GM23338 (cell line): Measurements from ENCODE around the gene GSG1L. TPM values are rescaled to one million over a fixed set of nuclear protein-coding genes. Genes with fewer than 3 reads are reported as not detected.

Experiments
- ATAC-seq: fragments of 200-7000 bp; cut with Tn5 transposase; 3 replicates; pipeline ENCODE4 v1.9.1; 2020
- DNase-seq: peaks from one replicate; pipeline ENCODE4 v3.0.0-alpha.2; 2015; ENCODE audit warnings: low spot score
- H2AFZ ChIP-seq: fragments of 200-600 bp; sonication (generic); 2 replicates; pipeline ENCODE4 v1.8.0; 2016; ENCODE audit warnings: antibody characterized with exemption, mild to moderate bottlenecking, moderate library complexity
- H3F3A ChIP-seq: fragments of 200-600 bp; sonication (generic); replicated peaks from 2 replicates; pipeline ENCODE4 v1.8.0; 2017; ENCODE audit warnings: antibody characterized with exemption, mixed run types, low read depth
- H3K27ac ChIP-seq: fragments of 200-600 bp; sonication (generic); 2 replicates; pipeline ENCODE4 v1.6.1; 2016; ENCODE audit warnings: low read depth
- H3K27me3 ChIP-seq: fragments of 200-600 bp; sonication (generic); 2 replicates; pipeline ENCODE4 v1.8.0; 2016; ENCODE audit warnings: mild to moderate bottlenecking, mixed run types, moderate library complexity; ENCODE audit not compliant: insufficient read depth
- H3K36me3 ChIP-seq: fragments of 200-600 bp; sonication (generic); 2 replicates; pipeline ENCODE4 v1.8.0; 2016; ENCODE audit warnings: mild to moderate bottlenecking; ENCODE audit not compliant: insufficient read depth
- H3K4me1 ChIP-seq: fragments of 200-600 bp; sonication (generic); 2 replicates; pipeline ENCODE4 v1.8.0; 2016; ENCODE audit warnings: mild to moderate bottlenecking, moderate library complexity; ENCODE audit not compliant: insufficient read depth
- H3K4me2 ChIP-seq: fragments of 200-600 bp; sonication (generic); 2 replicates; pipeline ENCODE4 v1.7.1; 2017; ENCODE audit warnings: mixed run types
- H3K4me3 ChIP-seq: fragments of 200-600 bp; sonication (generic); 2 replicates; pipeline ENCODE4 v1.6.1; 2016; ENCODE audit warnings: mixed run types
- H3K79me2 ChIP-seq: fragments of 200-600 bp; sonication (generic); replicated peaks from 2 replicates; pipeline ENCODE4 v1.8.0; 2017; ENCODE audit warnings: mild to moderate bottlenecking; ENCODE audit not compliant: insufficient read depth
- H3K9me2 ChIP-seq: fragments of 200-600 bp; sonication (generic); 2 replicates; pipeline ENCODE4 v1.8.0; 2017; ENCODE audit not compliant: insufficient read depth
- H4K20me1 ChIP-seq: fragments of 200-600 bp; sonication (generic); replicated peaks from 2 replicates; pipeline ENCODE4 v1.8.0; 2017; ENCODE audit warnings: mild to moderate bottlenecking; ENCODE audit not compliant: insufficient read depth
- H3K27ac Mint-ChIP-seq: 2 replicates; pipeline ENCODE4 v1.8.0; 2020; ENCODE audit warnings: inconsistent platforms, mild to moderate bottlenecking, moderate library complexity, mixed read lengths
- H3K27me3 Mint-ChIP-seq: 3 replicates; pipeline ENCODE4 v1.8.0; 2022; ENCODE audit warnings: low read depth, mild to moderate bottlenecking, moderate library complexity, mixed read lengths, inconsistent platforms; ENCODE audit not compliant: insufficient read depth, poor library complexity
- H3K36me3 Mint-ChIP-seq: 3 replicates; pipeline ENCODE4 v1.8.0; 2021; ENCODE audit warnings: low read depth, mild to moderate bottlenecking, inconsistent platforms, moderate library complexity, mixed read lengths
- H3K4me1 Mint-ChIP-seq: 3 replicates; pipeline ENCODE4 v1.8.0; 2020; ENCODE audit warnings: mild to moderate bottlenecking, inconsistent platforms, mixed read lengths
- H3K4me3 Mint-ChIP-seq: 3 replicates; pipeline ENCODE4 v1.8.0; 2021; ENCODE audit warnings: moderate library complexity, mild to moderate bottlenecking, inconsistent platforms, mixed read lengths
- H3K9me3 Mint-ChIP-seq: 3 replicates; pipeline ENCODE4 v1.8.0; 2020; ENCODE audit warnings: moderate library complexity, mild to moderate bottlenecking, inconsistent platforms, mixed read lengths
- ETS1 ChIP-seq: IDR thresholded peaks from 2 replicates; pipeline ENCODE4 v1.6.1; 2016; ENCODE audit warnings: antibody characterized with exemption
- EZH2 ChIP-seq: fragments of 200-600 bp; sonication (generic); IDR thresholded peaks from one replicate; pipeline ENCODE4 v1.8.0; 2017; ENCODE audit warnings: antibody characterized with exemption, mild to moderate bottlenecking, low read depth; ENCODE audit not compliant: unreplicated experiment
- POLR2AphosphoS5 ChIP-seq: IDR thresholded peaks from 2 replicates; pipeline ENCODE4 v1.6.1; 2016; ENCODE audit warnings: antibody characterized with exemption, low read depth
- STAT1 ChIP-seq: IDR thresholded peaks from one replicate; pipeline ENCODE4 v1.6.1; 2016; ENCODE audit warnings: antibody characterized with exemption; ENCODE audit not compliant: unreplicated experiment
- ZNF331 ChIP-seq: fragments of 250-450 bp; sonication (Bioruptor Pico); IDR thresholded peaks from 2 replicates; pipeline ENCODE4 v1.5.0; 2020; ENCODE audit warnings: low read depth, mild to moderate bottlenecking, moderate library complexity
- polyA plus RNA-seq: library from polyadenylated mRNA; unstranded; fragments of >200 nt; fragmentation: Nextera tagmentation; extraction: Ambion mirVana; gene quantifications from 2 replicates; pipeline ENCODE4 v1.2.1, GENCODE V29; 2016
- total RNA-seq: library from RNA; depleted of rRNA; stranded (reverse); fragments of >200 nt; shearing (Covaris generic); gene quantifications from 2 replicates; pipeline ENCODE4 v1.2.3, GENCODE V29; 2014
- TF ChIP-seq, protein P1 (sequence below): IDR thresholded peaks from one replicate; pipeline ENCODE4 v1.6.1; 2018; ENCODE audit warnings: antibody characterized with exemption; ENCODE audit not compliant: unreplicated experiment
- TF ChIP-seq, protein P2 (sequence below), 2 experiments: fragments of 200-600 bp in 1 of 2; sonication (generic) in 1 of 2; conservative IDR thresholded peaks; 2 replicates each; pipeline versions ENCODE4 v1.5.1 to v1.6.1; 2016 to 2017; ENCODE audit warnings: antibody characterized with exemption in 2 of 2, low read depth in 2 of 2, mild to moderate bottlenecking in 2 of 2, moderate library complexity in 1 of 2
- TF ChIP-seq, protein P3 (sequence below): fragments of 250-450 bp; sonication (Bioruptor Pico); IDR thresholded peaks from 2 replicates; pipeline ENCODE4 v1.5.0; 2020; ENCODE audit warnings: mild to moderate bottlenecking, moderate library complexity

Gene GSG1L
- total and polyA plus RNA-seq, 2 experiments from 2014 or later: 0.36 to 0.63 TPM

DNA sequence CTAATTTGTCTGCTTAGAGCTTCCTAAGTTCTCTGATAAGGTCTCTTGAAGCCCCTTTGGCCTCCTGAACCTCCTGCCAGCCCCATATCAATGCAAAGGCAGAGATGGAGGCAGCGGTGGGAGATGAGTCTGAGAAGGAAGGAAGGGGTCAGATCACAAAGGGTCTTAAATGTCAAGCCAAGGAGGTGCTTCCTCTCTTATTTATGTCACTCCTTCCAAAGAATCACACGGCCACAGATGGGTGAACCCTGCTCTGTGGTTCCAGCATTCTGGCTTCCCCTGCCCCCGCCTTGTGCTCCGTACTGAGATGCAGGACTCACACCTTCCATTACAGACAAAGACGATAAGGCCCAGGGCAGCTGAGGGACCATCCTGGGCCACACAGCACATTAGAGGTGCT lies 96.3 kb downstream of the GSG1L start (continued):
- TF ChIP-seq, protein P1, sequence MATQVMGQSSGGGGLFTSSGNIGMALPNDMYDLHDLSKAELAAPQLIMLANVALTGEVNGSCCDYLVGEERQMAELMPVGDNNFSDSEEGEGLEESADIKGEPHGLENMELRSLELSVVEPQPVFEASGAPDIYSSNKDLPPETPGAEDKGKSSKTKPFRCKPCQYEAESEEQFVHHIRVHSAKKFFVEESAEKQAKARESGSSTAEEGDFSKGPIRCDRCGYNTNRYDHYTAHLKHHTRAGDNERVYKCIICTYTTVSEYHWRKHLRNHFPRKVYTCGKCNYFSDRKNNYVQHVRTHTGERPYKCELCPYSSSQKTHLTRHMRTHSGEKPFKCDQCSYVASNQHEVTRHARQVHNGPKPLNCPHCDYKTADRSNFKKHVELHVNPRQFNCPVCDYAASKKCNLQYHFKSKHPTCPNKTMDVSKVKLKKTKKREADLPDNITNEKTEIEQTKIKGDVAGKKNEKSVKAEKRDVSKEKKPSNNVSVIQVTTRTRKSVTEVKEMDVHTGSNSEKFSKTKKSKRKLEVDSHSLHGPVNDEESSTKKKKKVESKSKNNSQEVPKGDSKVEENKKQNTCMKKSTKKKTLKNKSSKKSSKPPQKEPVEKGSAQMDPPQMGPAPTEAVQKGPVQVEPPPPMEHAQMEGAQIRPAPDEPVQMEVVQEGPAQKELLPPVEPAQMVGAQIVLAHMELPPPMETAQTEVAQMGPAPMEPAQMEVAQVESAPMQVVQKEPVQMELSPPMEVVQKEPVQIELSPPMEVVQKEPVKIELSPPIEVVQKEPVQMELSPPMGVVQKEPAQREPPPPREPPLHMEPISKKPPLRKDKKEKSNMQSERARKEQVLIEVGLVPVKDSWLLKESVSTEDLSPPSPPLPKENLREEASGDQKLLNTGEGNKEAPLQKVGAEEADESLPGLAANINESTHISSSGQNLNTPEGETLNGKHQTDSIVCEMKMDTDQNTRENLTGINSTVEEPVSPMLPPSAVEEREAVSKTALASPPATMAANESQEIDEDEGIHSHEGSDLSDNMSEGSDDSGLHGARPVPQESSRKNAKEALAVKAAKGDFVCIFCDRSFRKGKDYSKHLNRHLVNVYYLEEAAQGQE: no peak
- no peak for TF ChIP-seq EZH2
- TF ChIP-seq, protein P2, sequence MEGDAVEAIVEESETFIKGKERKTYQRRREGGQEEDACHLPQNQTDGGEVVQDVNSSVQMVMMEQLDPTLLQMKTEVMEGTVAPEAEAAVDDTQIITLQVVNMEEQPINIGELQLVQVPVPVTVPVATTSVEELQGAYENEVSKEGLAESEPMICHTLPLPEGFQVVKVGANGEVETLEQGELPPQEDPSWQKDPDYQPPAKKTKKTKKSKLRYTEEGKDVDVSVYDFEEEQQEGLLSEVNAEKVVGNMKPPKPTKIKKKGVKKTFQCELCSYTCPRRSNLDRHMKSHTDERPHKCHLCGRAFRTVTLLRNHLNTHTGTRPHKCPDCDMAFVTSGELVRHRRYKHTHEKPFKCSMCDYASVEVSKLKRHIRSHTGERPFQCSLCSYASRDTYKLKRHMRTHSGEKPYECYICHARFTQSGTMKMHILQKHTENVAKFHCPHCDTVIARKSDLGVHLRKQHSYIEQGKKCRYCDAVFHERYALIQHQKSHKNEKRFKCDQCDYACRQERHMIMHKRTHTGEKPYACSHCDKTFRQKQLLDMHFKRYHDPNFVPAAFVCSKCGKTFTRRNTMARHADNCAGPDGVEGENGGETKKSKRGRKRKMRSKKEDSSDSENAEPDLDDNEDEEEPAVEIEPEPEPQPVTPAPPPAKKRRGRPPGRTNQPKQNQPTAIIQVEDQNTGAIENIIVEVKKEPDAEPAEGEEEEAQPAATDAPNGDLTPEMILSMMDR (conservative IDR thresholded peaks at IDR 0.05; ENCODE audit: low read depth in 2 of 2): no peak

DNA sequence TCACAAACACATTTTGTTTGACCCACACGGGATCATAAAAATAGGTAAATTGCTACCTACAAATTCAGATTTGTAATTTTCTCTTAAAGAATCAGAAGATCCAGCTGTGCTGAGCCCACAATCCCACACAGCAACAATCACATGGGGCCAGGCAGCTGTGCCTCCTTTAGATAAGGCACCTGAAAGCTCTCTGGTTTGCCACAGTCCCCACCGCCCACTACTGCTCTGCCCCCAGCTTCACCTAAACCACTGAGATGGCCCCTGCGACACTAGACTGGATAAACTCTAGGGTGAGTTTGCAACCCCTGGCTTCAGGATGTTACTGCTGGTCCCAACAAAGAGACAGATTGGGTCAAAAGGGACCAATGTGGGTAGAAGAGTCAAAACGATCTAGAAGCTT lies 96.8 kb downstream of the GSG1L start:
- Histone ChIP-seq H3K27me3 (no peaks in the 10 kb centered on the region), H3K4me3 (no peak overlapping the region), H3K79me2 (no peaks in the 10 kb centered on the region), H3K9me2 (no peaks in the 10 kb centered on the region), H3F3A (no peaks in the 10 kb centered on the region), H3K36me3 (no peaks in the 10 kb centered on the region), H3K27ac (no peak overlapping the region), H3K4me2 (no peak overlapping the region), H3K4me1 (no peaks in the 10 kb centered on the region), H4K20me1 (no peaks in the 10 kb centered on the region), H2AFZ (no peak overlapping the region)
- Mint-ChIP-seq H3K36me3 (no peaks in the 10 kb centered on the region), H3K4me3 (no peak overlapping the region), H3K27ac (no peak overlapping the region), H3K9me3 (no peaks in the 10 kb centered on the region), H3K4me1 (no peaks in the 10 kb centered on the region), H3K27me3 (peaks cover 6% of the 10 kb centered on the region)
- no peak for DNase-seq
- no peak for ATAC-seq
- TF ChIP-seq STAT1 (no peak), POLR2AphosphoS5 (no peak), ZNF331 (CRISPR knock-in tag) (no peak), EZH2 (no peak), ETS1 (no peak)
- TF ChIP-seq, protein P1: no peak
- TF ChIP-seq, protein P3, sequence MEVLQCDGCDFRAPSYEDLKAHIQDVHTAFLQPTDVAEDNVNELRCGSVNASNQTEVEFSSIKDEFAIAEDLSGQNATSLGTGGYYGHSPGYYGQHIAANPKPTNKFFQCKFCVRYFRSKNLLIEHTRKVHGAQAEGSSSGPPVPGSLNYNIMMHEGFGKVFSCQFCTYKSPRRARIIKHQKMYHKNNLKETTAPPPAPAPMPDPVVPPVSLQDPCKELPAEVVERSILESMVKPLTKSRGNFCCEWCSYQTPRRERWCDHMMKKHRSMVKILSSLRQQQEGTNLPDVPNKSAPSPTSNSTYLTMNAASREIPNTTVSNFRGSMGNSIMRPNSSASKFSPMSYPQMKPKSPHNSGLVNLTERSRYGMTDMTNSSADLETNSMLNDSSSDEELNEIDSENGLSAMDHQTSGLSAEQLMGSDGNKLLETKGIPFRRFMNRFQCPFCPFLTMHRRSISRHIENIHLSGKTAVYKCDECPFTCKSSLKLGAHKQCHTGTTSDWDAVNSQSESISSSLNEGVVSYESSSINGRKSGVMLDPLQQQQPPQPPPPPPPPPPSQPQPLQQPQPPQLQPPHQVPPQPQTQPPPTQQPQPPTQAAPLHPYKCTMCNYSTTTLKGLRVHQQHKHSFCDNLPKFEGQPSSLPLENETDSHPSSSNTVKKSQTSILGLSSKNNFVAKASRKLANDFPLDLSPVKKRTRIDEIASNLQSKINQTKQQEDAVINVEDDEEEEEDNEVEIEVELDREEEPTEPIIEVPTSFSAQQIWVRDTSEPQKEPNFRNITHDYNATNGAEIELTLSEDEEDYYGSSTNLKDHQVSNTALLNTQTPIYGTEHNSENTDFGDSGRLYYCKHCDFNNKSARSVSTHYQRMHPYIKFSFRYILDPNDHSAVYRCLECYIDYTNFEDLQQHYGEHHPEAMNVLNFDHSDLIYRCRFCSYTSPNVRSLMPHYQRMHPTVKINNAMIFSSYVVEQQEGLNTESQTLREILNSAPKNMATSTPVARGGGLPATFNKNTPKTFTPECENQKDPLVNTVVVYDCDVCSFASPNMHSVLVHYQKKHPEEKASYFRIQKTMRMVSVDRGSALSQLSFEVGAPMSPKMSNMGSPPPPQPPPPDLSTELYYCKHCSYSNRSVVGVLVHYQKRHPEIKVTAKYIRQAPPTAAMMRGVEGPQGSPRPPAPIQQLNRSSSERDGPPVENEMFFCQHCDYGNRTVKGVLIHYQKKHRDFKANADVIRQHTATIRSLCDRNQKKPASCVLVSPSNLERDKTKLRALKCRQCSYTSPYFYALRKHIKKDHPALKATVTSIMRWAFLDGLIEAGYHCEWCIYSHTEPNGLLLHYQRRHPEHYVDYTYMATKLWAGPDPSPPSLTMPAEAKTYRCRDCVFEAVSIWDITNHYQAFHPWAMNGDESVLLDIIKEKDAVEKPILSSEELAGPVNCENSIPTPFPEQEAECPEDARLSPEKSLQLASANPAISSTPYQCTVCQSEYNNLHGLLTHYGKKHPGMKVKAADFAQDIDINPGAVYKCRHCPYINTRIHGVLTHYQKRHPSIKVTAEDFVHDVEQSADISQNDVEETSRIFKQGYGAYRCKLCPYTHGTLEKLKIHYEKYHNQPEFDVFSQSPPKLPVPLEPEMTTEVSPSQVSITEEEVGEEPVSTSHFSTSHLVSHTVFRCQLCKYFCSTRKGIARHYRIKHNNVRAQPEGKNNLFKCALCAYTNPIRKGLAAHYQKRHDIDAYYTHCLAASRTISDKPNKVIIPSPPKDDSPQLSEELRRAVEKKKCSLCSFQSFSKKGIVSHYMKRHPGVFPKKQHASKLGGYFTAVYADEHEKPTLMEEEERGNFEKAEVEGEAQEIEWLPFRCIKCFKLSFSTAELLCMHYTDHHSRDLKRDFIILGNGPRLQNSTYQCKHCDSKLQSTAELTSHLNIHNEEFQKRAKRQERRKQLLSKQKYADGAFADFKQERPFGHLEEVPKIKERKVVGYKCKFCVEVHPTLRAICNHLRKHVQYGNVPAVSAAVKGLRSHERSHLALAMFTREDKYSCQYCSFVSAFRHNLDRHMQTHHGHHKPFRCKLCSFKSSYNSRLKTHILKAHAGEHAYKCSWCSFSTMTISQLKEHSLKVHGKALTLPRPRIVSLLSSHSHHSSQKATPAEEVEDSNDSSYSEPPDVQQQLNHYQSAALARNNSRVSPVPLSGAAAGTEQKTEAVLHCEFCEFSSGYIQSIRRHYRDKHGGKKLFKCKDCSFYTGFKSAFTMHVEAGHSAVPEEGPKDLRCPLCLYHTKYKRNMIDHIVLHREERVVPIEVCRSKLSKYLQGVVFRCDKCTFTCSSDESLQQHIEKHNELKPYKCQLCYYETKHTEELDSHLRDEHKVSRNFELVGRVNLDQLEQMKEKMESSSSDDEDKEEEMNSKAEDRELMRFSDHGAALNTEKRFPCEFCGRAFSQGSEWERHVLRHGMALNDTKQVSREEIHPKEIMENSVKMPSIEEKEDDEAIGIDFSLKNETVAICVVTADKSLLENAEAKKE: no peak
